Uterus (tissue), 4 donors: ENCODE data around the gene HPS5. TPM values are rescaled to one million over a fixed set of nuclear protein-coding genes. Genes with fewer than 3 reads are reported as not detected.

ENCODE experiments used
- DNase-seq, 2 donors: peaks; one replicate each; pipeline ENCODE4 v3.0.0-alpha.2; 2019 to 2020
- H3K27ac ChIP-seq, 2 donors: fragments of 200-600 bp; sonication (generic); 1 replicate in 1 of 2; 2 replicates in 1 of 2; pipeline ENCODE4 v1.5.1; 2016 to 2018
- H3K27me3 ChIP-seq, 2 donors: fragments of 200-600 bp; sonication (generic); one replicate each; pipeline ENCODE4 v1.5.1; 2018 to 2019; ENCODE audit warnings: control low read depth in 1 of 2
- H3K36me3 ChIP-seq, 2 donors: fragments of 200-600 bp; sonication (generic); one replicate each; pipeline ENCODE4 v1.5.1; 2019; ENCODE audit warnings: control low read depth in 1 of 2
- H3K4me1 ChIP-seq, 2 donors: fragments of 200-600 bp; sonication (generic); one replicate each; pipeline ENCODE4 v1.5.1; 2018 to 2019; ENCODE audit warnings: control low read depth in 1 of 2
- H3K4me3 ChIP-seq, 2 donors: fragments of 200-600 bp; sonication (generic); 1 replicate in 1 of 2; 2 replicates in 1 of 2; pipeline ENCODE4 v1.5.1; 2018 to 2019; ENCODE audit warnings: mild to moderate bottlenecking in 1 of 2
- H3K9me3 ChIP-seq, 2 donors: fragments of 200-600 bp; sonication (generic); one replicate each; pipeline ENCODE4 v1.5.1; 2019; ENCODE audit warnings: control low read depth in 1 of 2
- POLR2A ChIP-seq, 2 donors: fragments of 450-650 bp; IDR thresholded peaks; one replicate each; pipeline ENCODE4 v1.6.1; 2016; ENCODE audit warnings: antibody characterized with exemption in 2 of 2, mild to moderate bottlenecking in 1 of 2, moderate library complexity in 1 of 2
- intact Hi-C: fragments of 100-400 bp; cut with DNase I; formaldehyde crosslinking; loops from one replicate; pipeline ENCODE4 v1.15.1; 2023; ENCODE audit warnings: low total_unique reads
- total RNA-seq, 4 donors: library from RNA; depleted of rRNA in 3 of 4; stranded (reverse); fragments of >200 nt in 3 of 4; gene quantifications; one replicate each; pipeline versions ENCODE4 v1.1.0 to v1.2.4, GENCODE V29; 2014 to 2023
- TF ChIP-seq, protein P1 (sequence below), 4 experiments: fragments of 200-600 bp in 2 of 4; fragments of 450-650 bp in 2 of 4; sonication (generic) in 2 of 4; IDR thresholded peaks; one replicate each; pipeline ENCODE4 v1.5.1; 2016 to 2019; ENCODE audit warnings: antibody characterized with exemption in 4 of 4, mild to moderate bottlenecking in 2 of 4, moderate library complexity in 1 of 4
- donor health status: DM: yes; HTN: yes; CAD: no.

HPS5 gene
- total RNA-seq, 4 donors from 2014 or later: 6.4 to 55.0 (median 35.9) TPM

DNA sequence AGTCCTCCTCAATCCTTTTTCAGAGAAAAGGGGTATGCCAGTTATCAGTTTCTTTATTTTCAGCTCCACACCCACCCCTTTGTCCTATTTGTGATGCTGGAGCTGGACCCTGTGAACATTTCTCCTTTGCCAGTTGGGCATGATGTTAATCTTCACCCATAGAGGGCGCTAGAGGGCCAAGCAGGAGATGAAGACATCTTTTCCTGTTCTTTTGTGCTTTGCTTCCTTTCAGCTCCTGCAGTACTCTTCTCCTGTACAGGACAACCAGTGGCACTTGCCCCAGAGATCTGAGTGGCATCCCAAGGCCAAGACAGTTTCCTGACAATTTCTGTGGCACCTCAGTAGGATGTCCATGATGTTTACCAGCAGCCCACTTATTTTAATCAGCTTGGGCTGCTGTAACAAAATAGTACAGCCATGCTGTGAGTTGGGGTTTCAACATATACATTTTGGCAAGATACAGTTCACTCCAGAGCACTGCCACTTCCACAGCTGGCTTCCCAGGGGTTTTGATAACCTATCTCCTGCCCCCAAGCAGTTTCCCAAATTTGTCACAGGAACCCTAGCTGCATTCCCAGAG is 78.1 kb downstream of the HPS5 start:
- intact Hi-C loops: no loop called here
- no peak for DNase-seq

DNA sequence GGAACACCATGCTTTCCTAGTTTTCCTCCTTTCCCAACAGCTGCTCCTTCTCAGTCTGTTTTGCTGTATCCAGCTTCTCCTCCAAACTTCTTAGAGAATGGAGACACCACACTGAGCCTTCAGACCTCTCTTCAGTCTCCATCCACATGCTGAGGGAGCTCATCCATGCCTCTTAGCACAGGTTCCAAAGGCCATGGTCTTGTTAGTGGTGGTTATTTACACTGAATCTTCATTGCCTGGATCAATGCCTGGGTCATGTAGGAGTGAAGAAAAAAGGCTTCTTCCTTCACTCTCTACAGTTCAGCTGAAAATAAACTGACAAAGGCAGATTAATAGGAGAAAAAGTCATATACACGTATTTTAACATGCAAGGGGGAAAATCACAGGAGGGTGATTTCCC is 82.3 kb downstream of the HPS5 start:
- Histone ChIP-seq H3K27ac (no peak overlapping the region), H3K36me3 (no peaks in the 10 kb centered on the region), H3K9me3 (no peaks in the 10 kb centered on the region), H3K4me3 (no peak overlapping the region), H3K27me3 (no peaks in the 10 kb centered on the region), H3K4me1 (no peaks in the 10 kb centered on the region)
- no peak for DNase-seq
- intact Hi-C loops: no loop called here
- no peak for TF ChIP-seq POLR2A (IDR thresholded peaks at IDR 0.05)
- TF ChIP-seq, protein P1, sequence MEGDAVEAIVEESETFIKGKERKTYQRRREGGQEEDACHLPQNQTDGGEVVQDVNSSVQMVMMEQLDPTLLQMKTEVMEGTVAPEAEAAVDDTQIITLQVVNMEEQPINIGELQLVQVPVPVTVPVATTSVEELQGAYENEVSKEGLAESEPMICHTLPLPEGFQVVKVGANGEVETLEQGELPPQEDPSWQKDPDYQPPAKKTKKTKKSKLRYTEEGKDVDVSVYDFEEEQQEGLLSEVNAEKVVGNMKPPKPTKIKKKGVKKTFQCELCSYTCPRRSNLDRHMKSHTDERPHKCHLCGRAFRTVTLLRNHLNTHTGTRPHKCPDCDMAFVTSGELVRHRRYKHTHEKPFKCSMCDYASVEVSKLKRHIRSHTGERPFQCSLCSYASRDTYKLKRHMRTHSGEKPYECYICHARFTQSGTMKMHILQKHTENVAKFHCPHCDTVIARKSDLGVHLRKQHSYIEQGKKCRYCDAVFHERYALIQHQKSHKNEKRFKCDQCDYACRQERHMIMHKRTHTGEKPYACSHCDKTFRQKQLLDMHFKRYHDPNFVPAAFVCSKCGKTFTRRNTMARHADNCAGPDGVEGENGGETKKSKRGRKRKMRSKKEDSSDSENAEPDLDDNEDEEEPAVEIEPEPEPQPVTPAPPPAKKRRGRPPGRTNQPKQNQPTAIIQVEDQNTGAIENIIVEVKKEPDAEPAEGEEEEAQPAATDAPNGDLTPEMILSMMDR (IDR thresholded peaks at IDR 0.05): no peak

More for the DNA sequence above, 78.1 kb downstream of the HPS5 start:
- H3K36me3 ChIP-seq: no peaks in the 10 kb centered on the region
- H3K4me1 ChIP-seq: no peaks in the 10 kb centered on the region
- H3K4me3 ChIP-seq: no peak overlapping the region
- no peaks in the 10 kb centered on the region for H3K9me3 ChIP-seq
- H3K27ac ChIP-seq: no peak overlapping the region
- H3K27me3 ChIP-seq: no peaks in the 10 kb centered on the region
- TF ChIP-seq POLR2A (IDR thresholded peaks at IDR 0.05): no peak
- TF ChIP-seq, protein P1 (IDR thresholded peaks at IDR 0.05): peak in 2 of 4 experiments; percentile 18 to 24

DNA sequence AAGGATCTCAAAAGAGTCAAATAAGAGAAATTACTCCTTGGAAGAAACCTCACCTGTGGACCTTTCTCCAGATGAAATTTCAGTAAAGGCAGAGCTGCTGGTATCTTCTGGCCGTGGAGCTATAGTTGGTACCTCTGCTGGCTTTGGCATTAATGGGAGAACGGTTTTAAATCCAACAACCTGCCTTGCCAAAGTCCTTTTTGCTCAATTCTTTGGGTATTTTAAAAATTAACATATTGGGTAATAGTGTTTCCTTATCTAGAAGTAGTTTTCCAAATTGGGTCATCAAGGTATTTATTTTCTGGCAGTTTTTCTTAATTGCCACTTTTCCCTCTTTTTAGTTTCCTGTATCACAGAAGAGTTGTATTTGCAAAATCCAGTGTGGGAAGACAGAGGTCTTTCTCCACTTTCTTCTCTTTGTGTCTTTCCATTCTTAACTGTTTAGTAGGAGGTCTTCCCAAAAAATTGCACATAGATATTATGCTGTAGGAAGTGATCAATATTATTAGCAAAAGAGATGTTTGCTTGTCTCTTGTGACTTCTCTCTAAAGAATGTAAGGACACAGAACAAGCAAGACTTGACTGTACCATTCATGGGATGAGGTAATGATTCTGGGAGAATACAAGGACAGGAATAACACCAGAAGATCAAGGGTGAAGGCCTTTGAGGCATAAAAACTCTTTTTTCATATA is 85.1 kb downstream of the HPS5 start, which contains the start of gene SAA4:
Gene SAA4, minus strand, starts transcription at position 139 of the 693 bp plus-strand sequence. CDS start 876 bp downstream, outside the sequence.
- TF ChIP-seq POLR2A (IDR thresholded peaks at IDR 0.05): no peak
- TF ChIP-seq, protein P1 (IDR thresholded peaks at IDR 0.05): no peak
- no peaks in the 10 kb centered on the region for H3K9me3 ChIP-seq
- H3K4me3 ChIP-seq: no peak within 1 kb of the TSS
- intact Hi-C loops: no loop called here
- no peaks in the 10 kb centered on the region for H3K36me3 ChIP-seq
- no peaks in the 10 kb centered on the region for H3K4me1 ChIP-seq
- no peak within 1 kb of the TSS for H3K27ac ChIP-seq
- no peaks in the 10 kb centered on the region for H3K27me3 ChIP-seq
- no peak for DNase-seq

DNA sequence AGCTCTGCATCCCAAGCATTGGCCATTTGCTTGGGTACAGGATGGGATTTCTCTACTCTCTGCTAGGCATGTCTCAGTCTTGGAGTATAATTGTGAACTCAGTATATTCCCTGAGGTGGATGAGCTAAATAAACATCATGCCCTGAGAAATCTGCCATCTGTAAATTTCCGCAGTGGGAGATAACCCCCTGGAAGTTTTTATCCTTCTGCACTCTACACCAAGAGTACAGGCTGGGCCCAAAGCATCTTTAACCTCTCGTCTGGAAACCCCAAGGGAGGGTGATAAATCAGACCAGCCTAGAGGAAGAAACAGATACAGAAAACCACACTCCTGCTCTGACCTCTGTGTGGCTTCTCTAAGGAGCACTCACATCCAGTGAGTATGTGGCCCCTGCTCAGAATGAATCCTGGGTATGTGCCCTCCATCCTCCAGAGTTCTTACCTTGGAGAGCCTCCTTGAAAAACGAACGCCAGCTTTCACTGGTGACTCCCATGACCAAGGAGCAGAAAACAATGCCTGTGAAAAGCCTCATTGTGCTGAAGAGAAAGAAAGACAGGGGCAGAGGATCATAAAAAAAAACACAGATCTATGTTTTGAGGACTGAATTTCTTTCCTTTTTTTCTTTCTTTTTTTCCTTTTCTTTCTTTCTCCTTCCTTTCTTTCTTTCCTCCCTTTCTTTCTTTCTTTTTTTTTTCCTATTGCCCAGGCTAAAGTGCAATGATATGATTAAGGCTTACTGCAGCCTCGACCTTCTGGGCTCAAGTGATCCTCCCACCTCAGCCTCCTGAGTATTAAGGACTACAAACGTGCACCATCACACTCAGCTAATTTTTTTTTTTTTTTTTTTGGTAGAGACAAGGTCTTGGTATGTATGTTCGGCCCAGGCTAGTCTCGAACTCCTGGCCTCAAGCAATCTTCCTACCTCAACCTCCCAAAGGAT is 86.3 kb downstream of the HPS5 start:
- Histone ChIP-seq H3K4me1 (no peaks in the 10 kb centered on the region), H3K9me3 (no peaks in the 10 kb centered on the region), H3K36me3 (no peaks in the 10 kb centered on the region), H3K27ac (no peak overlapping the region), H3K27me3 (no peaks in the 10 kb centered on the region), H3K4me3 (no peak overlapping the region)
- TF ChIP-seq, protein P1 (IDR thresholded peaks at IDR 0.05): no peak
- TF ChIP-seq POLR2A (IDR thresholded peaks at IDR 0.05): no peak
- no peak for DNase-seq
- intact Hi-C loops: no loop called here
